H9 (cell line): Measurements from ENCODE around the gene NPS. TPM values are rescaled to one million over a fixed set of nuclear protein-coding genes. Genes with fewer than 3 reads are reported as not detected.

ENCODE experiments used
- DNase-seq: peaks from one replicate; pipeline ENCODE4 v3.0.0-alpha.2; 2017
- H2AFZ ChIP-seq: one replicate; pipeline ENCODE4 v1.6.1; 2013; ENCODE audit warnings: mild to moderate bottlenecking, low read length, control low read depth, moderate library complexity
- H2AK5ac ChIP-seq: 2 replicates; pipeline ENCODE4 v1.6.1; 2013; ENCODE audit warnings: low read length, control low read depth, mixed read lengths; ENCODE audit not compliant: insufficient read length
- H2BK120ac ChIP-seq: one replicate; pipeline ENCODE4 v1.6.1; 2013; ENCODE audit warnings: low read depth, mild to moderate bottlenecking, low read length, control low read depth, inconsistent platforms; ENCODE audit not compliant: poor library complexity, severe bottlenecking
- H2BK12ac ChIP-seq: 2 replicates; pipeline ENCODE4 v1.6.1; 2013; ENCODE audit warnings: low read length, control low read depth, mixed read lengths, low read depth; ENCODE audit not compliant: insufficient read length
- H2BK15ac ChIP-seq: 2 replicates; pipeline ENCODE4 v1.6.1; 2013; ENCODE audit warnings: low read depth, low read length, control low read depth
- H2BK20ac ChIP-seq: one replicate; pipeline ENCODE4 v1.6.1; 2013; ENCODE audit warnings: low read depth, mild to moderate bottlenecking, low read length, control low read depth, inconsistent platforms; ENCODE audit not compliant: poor library complexity, severe bottlenecking
- H2BK5ac ChIP-seq: 2 replicates; pipeline ENCODE4 v1.6.1; 2013; ENCODE audit warnings: low read length, control low read depth, mixed read lengths; ENCODE audit not compliant: insufficient read length
- H3K14ac ChIP-seq: 2 replicates; pipeline ENCODE4 v1.6.1; 2013; ENCODE audit warnings: low read length, control low read depth; ENCODE audit not compliant: insufficient read depth
- H3K18ac ChIP-seq: 2 replicates; pipeline ENCODE4 v1.6.1; 2013; ENCODE audit warnings: low read depth, mild to moderate bottlenecking, mixed read lengths, low read length, control low read depth; ENCODE audit not compliant: insufficient read length
- H3K23ac ChIP-seq: 2 replicates; pipeline ENCODE4 v1.6.1; 2013; ENCODE audit warnings: low read length, control low read depth, mixed read lengths, low read depth; ENCODE audit not compliant: insufficient read length
- H3K23me2 ChIP-seq: 2 replicates; pipeline ENCODE4 v1.6.1; 2013; ENCODE audit warnings: low read depth, mild to moderate bottlenecking, mixed read lengths, low read length, control low read depth; ENCODE audit not compliant: insufficient read length, poor library complexity, severe bottlenecking
- H3K27ac ChIP-seq: 2 replicates; pipeline ENCODE4 v1.5.1; 2013; ENCODE audit warnings: low read length, control low read depth, mixed read lengths, low read depth; ENCODE audit not compliant: insufficient read length
- H3K27me3 ChIP-seq: 2 replicates; pipeline ENCODE4 v1.6.1; 2013; ENCODE audit warnings: low read length, control low read depth, inconsistent platforms; ENCODE audit not compliant: insufficient read depth
- H3K4ac ChIP-seq: 2 replicates; pipeline ENCODE4 v1.6.1; 2013; ENCODE audit warnings: low read depth, mild to moderate bottlenecking, control low read depth, inconsistent platforms, low read length, moderate library complexity
- H3K4me1 ChIP-seq: 2 replicates; pipeline ENCODE4 v1.6.1; 2013; ENCODE audit warnings: low read length, control low read depth, inconsistent platforms; ENCODE audit not compliant: insufficient read depth
- H3K4me2 ChIP-seq: 2 replicates; pipeline ENCODE4 v1.6.1; 2013; ENCODE audit warnings: low read length, control low read depth, mixed read lengths; ENCODE audit not compliant: insufficient read length, insufficient read depth
- H3K56ac ChIP-seq: 2 replicates; pipeline ENCODE4 v1.6.1; 2013; ENCODE audit warnings: low read depth, mild to moderate bottlenecking, mixed read lengths, low read length, control low read depth; ENCODE audit not compliant: insufficient read length
- H3K79me1 ChIP-seq: 2 replicates; pipeline ENCODE4 v1.6.1; 2013; ENCODE audit warnings: low read depth, mild to moderate bottlenecking, moderate library complexity, low read length, control low read depth, inconsistent platforms; ENCODE audit not compliant: insufficient read depth, poor library complexity, severe bottlenecking
- H3K79me2 ChIP-seq: 2 replicates; pipeline ENCODE4 v1.6.1; 2013; ENCODE audit warnings: low read length, control low read depth, inconsistent platforms; ENCODE audit not compliant: insufficient read depth
- H3K9ac ChIP-seq: 2 replicates; pipeline ENCODE4 v1.6.1; 2013; ENCODE audit warnings: low read length, control low read depth, mixed read lengths; ENCODE audit not compliant: insufficient read length; ENCODE audit errors: extremely low read depth
- H3K9me3 ChIP-seq: one replicate; pipeline ENCODE4 v1.6.1; 2013; ENCODE audit warnings: low read depth, low read length, inconsistent platforms; ENCODE audit not compliant: control insufficient read depth
- H3T11ph ChIP-seq: one replicate; pipeline ENCODE4 v1.6.1; 2013; ENCODE audit warnings: mild to moderate bottlenecking, low read length, control low read depth, inconsistent platforms
- H4K20me1 ChIP-seq: one replicate; pipeline ENCODE4 v1.6.1; 2013; ENCODE audit not compliant: control insufficient read depth, insufficient read length, insufficient read depth
- H4K5ac ChIP-seq: 2 replicates; pipeline ENCODE4 v1.6.1; 2013; ENCODE audit warnings: low read depth, mild to moderate bottlenecking, mixed read lengths, low read length, control low read depth; ENCODE audit not compliant: insufficient read length
- H4K8ac ChIP-seq: replicated peaks from 2 replicates; pipeline ENCODE4 v1.6.1; 2013; ENCODE audit warnings: low read length, control low read depth, mixed read lengths, low read depth; ENCODE audit not compliant: insufficient read length
- H4K91ac ChIP-seq: 2 replicates; pipeline ENCODE4 v1.6.1; 2013; ENCODE audit warnings: low read depth, mild to moderate bottlenecking, moderate library complexity, mixed read lengths, low read length, control low read depth; ENCODE audit not compliant: insufficient read length
- H3K27ac Mint-ChIP-seq, 3 experiments: 2 replicates in 2 of 3; 3 replicates in 1 of 3; pipeline ENCODE4 v1.8.0; 2020 to 2021; ENCODE audit warnings: mixed read lengths in 3 of 3, mild to moderate bottlenecking in 1 of 3, moderate library complexity in 1 of 3
- H3K27me3 Mint-ChIP-seq: 2 replicates; pipeline ENCODE4 v1.8.0; 2021; ENCODE audit warnings: low read depth, mild to moderate bottlenecking, moderate library complexity, mixed read lengths
- H3K36me3 Mint-ChIP-seq, 3 experiments: 2 replicates in 2 of 3; 3 replicates in 1 of 3; pipeline ENCODE4 v1.8.0; 2020 to 2021; ENCODE audit warnings: low read depth in 3 of 3, mixed read lengths in 3 of 3; ENCODE audit not compliant: insufficient read depth in 1 of 3
- H3K4me1 Mint-ChIP-seq, 2 experiments: 2 replicates each; pipeline ENCODE4 v1.8.0; 2020; ENCODE audit warnings: mixed read lengths in 2 of 2
- H3K4me3 Mint-ChIP-seq, 2 experiments: 2 replicates in 1 of 2; 3 replicates in 1 of 2; pipeline ENCODE4 v1.8.0; 2020 to 2021; ENCODE audit warnings: mild to moderate bottlenecking in 2 of 2, mixed read lengths in 2 of 2, moderate library complexity in 1 of 2
- H3K9me3 Mint-ChIP-seq, 2 experiments: 2 replicates in 1 of 2; 3 replicates in 1 of 2; pipeline ENCODE4 v1.8.0; 2020; ENCODE audit warnings: mild to moderate bottlenecking in 2 of 2, mixed read lengths in 2 of 2, moderate library complexity in 1 of 2
- WGBS: extraction: QIAGEN DNeasy Blood & Tissue Kit; methylation state at CpG from one replicate; pipeline ENCODE4 v1.1.7; 2013; ENCODE audit warnings: missing lambda C conversion rate, low lambda C conversion rate, mixed read lengths; ENCODE audit not compliant: insufficient read length; ENCODE audit errors: extremely low coverage; 5-methylcytosine and 5-hydroxymethylcytosine counted together
- total RNA-seq: library from RNA; stranded (reverse); gene quantifications from 2 replicates; pipeline ENCODE4 v1.2.1, GENCODE V29; 2021
- TF ChIP-seq, protein P1 (sequence below): fragments of 200-600 bp; sonication (generic); conservative IDR thresholded peaks from 3 replicates; pipeline ENCODE4 v1.8.0; 2021; ENCODE audit warnings: antibody characterized with exemption, mild to moderate bottlenecking

NPS gene
- total RNA-seq, 1 experiment from 2014 or later = not detected

DNA sequence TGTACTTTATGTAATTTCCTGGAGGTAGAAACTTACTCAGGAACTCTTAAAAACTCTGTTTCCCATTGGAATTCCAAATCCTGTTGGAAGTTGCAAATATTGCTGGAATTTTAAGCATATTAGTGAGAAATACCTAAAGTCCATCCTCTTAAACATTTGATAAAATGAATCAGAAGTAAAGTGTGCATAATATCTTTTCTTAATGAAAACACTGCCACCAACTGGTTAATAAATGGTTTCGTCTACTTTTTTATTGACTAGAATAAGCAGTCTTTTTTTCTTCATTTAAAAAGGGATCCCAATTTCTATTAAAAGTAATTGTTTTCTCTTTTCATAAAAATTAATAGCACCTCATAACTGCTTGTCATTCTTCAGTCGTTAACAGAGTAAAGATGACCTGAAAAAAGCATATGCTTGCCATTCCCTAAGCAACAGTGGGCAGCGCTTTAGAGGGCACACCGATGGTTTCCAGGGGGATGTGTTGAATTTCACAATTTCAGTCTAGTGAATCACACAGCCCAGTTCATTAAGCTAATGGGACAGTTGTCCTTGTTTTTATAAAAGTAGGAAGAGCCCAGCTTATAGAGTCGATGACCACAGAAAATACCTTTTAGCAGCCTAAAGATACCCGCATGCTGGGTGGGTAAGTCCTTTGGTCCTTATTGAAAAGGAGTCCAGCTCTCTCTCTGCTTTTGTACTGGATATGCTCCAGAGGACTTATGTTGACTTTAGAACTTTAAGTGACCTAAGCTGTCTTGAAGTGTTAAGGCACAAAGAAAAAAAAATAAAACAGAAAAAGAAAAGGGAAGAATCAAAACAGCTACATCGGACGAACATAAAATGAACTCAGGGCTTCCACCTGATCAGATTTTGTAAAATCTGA, 28.5 kb downstream of the NPS start:
- Mint-ChIP-seq H3K4me1 (no peaks in the 10 kb centered on the region), H3K4me3 (no peak overlapping the region), H3K36me3 (no peaks in the 10 kb centered on the region), H3K9me3 (peaks cover 0 to 3% of the 10 kb centered on the region in 2 experiments; a peak in 1 of 5 replicates), H3K27me3 (peaks cover 2% of the 10 kb centered on the region), H3K27ac (no peak overlapping the region)
- Histone ChIP-seq H2BK20ac (no peak overlapping the region), H3K23me2 (no peaks in the 10 kb centered on the region), H4K8ac (no peak overlapping the region), H4K20me1 (no peaks in the 10 kb centered on the region), H2AFZ (no peak overlapping the region), H3K4me1 (no peaks in the 10 kb centered on the region), H3K27ac (no peak overlapping the region), H3K27me3 (no peaks in the 10 kb centered on the region), H2BK120ac (no peak overlapping the region), H3K79me2 (no peaks in the 10 kb centered on the region), H4K91ac (no peak overlapping the region), H3K4ac (no peak overlapping the region), H4K5ac (no peak overlapping the region), H3K79me1 (no peaks in the 10 kb centered on the region), H2AK5ac (no peak overlapping the region), H3T11ph (no peak overlapping the region), H3K14ac (no peak overlapping the region), H3K9ac (no peak overlapping the region), H3K4me2 (no peak overlapping the region), H3K56ac (no peak overlapping the region), H2BK5ac (no peak overlapping the region), H2BK15ac (no peak overlapping the region), H3K9me3 (no peaks in the 10 kb centered on the region), H3K23ac (no peak overlapping the region), H2BK12ac (no peak overlapping the region), H3K18ac (no peak overlapping the region)
- TF ChIP-seq, protein P1, sequence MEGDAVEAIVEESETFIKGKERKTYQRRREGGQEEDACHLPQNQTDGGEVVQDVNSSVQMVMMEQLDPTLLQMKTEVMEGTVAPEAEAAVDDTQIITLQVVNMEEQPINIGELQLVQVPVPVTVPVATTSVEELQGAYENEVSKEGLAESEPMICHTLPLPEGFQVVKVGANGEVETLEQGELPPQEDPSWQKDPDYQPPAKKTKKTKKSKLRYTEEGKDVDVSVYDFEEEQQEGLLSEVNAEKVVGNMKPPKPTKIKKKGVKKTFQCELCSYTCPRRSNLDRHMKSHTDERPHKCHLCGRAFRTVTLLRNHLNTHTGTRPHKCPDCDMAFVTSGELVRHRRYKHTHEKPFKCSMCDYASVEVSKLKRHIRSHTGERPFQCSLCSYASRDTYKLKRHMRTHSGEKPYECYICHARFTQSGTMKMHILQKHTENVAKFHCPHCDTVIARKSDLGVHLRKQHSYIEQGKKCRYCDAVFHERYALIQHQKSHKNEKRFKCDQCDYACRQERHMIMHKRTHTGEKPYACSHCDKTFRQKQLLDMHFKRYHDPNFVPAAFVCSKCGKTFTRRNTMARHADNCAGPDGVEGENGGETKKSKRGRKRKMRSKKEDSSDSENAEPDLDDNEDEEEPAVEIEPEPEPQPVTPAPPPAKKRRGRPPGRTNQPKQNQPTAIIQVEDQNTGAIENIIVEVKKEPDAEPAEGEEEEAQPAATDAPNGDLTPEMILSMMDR = peak; percentile 31; the same call in 1 of the 3 replicates
- DNase-seq = no peak
- WGBS = no CpG with 5 or more reads among the region's 8 CpGs
